G401 (cell line): Measurements from ENCODE around the gene SCAMP1. TPM values are rescaled to one million over a fixed set of nuclear protein-coding genes. Genes with fewer than 3 reads are reported as not detected.
A peak's percentile ranks its signal among the peaks of the same experiment; 100 is the strongest.
"Not testable (repeated sequence)": the region's sequence is repeated elsewhere in the genome, so short reads cannot be mapped to it uniquely, and the experiment has no call there.

Experiments used
- DNase-seq: peaks from one replicate; pipeline ENCODE4 v3.0.0-alpha.2; 2015; ENCODE audit warnings: low spot score
- in situ Hi-C: cut with HindIII; loops from 2 replicates; pipeline ENCODE4 v1.10.0; 2016; ENCODE audit warnings: low sequenced_read_pairs, mixed read lengths
- total RNA-seq: library from RNA; depleted of rRNA; stranded (reverse); fragments of >200 nt; shearing (Covaris generic); gene quantifications from 2 replicates; pipeline ENCODE4 v1.2.3, GENCODE V29; 2014

Gene SCAMP1
- total RNA-seq, 1 experiment from 2014 or later = 49.7 TPM

GRCh38 chr5:78360674-78360923 is 182 bp downstream of the SCAMP1 start:
- no peak for DNase-seq
- in situ Hi-C loops = no loop called here

GRCh38 chr5:78360924-78361630 is 660 bp downstream of the SCAMP1 start:
- in situ Hi-C loops = no loop called here

DNA sequence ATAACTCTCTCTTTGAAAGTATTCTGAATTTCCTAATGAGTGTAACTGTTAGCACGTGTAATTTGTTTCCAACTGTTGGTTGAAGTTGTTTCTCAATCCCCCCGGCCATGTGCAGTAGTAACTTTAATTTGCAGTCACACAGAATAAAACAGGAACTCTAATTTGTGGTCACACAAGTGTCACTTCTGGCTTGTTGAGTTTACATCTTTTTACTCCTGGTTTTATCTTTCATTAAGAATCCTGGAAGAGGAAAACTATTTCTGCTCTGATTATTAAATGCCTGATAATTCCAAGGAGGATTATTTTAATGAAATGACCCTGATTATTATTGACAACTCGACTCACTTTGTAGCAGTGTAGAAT is 1.2 kb downstream of the SCAMP1 start:
- in situ Hi-C loops = no loop called here
- no peak for DNase-seq

More at GRCh38 chr5:78360924-78361630, 660 bp downstream of the SCAMP1 start:
- peak; percentile 64 for DNase-seq

- peak; percentile 32 for DNase-seq
- in situ Hi-C loops = no loop called here
These were observed 1.8 kb downstream of the SCAMP1 start for GRCh38 chr5:78362220-78362619.

DNA sequence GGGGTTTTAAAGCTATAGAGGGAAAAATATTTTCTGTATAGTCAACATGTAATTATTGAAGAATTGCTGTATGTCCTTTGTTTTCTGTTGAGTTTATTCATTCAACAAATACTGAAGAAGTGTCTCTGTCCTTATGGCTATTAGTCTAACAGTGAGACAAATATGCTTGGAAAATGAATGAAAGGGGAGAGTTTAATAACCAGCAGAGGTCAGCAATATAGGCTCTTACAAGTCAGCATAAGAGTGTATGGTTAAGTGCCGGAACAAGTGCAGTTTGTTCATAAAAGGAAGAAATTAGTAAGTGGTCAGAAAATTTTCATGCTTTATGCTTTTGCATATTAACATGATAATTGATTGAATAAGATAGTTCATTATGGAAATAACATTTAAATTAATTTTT is 3.6 kb downstream of the SCAMP1 start:
- in situ Hi-C loops = no loop called here
- DNase-seq = no peak

DNA sequence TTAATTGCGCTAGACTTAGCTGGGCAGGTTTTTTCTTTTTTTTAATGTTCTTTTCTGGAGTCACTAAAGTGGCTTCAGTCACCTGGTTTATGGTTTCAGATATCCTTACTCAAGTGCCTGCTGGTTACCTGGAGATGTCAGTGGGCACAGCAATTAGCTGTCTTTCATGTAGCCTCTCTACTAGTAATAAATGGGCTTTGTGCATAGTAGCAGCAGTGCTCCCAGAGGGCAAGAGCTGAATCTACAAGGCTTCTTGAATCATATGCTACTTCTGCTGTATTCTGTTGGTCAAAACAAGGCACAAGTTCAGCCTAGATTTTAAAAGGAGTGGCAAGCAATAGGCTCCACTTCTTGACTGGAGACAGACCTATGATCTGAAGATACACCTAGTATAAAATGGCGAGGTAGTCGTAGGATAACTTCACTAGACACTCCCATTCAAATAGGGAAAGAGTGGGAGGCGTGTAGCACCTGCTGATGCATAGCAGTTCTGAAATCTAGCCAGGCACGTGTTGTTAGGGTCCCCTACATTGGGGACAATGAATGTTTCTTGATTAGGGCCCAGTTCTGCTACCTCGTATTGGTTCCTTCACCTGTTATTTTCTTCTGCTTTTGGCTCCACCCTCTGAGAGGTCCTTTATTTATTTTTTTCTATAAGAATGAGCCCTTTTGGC is 7.0 kb downstream of the SCAMP1 start:
- in situ Hi-C loops = no loop called here
- no peak for DNase-seq

DNA sequence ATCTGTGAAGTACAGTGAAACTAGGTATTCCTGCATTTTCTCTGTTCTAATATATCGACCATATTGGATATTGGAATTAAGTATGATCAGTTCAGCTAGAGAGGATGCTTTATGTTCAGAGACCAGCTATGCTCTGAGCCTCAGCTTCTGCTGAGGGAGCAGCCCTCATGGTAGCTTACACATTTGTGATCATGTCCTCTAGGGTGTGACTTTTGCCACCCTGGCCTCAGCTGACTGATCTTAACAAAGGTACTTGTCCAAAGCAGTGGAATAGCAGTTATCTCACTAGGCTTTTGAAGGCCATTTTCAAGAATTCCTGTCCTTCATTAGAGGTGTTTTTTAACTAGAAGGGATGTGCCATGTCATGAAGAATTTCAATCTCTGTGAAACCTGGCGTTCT is 9.3 kb downstream of the SCAMP1 start:
- in situ Hi-C loops = no loop called here

GRCh38 chr5:78373231-78373630 is 12.8 kb downstream of the SCAMP1 start:
- in situ Hi-C loops = no loop called here
- no peak for DNase-seq

More for the DNA sequence above, 9.3 kb downstream of the SCAMP1 start:
- no peak for DNase-seq

DNA sequence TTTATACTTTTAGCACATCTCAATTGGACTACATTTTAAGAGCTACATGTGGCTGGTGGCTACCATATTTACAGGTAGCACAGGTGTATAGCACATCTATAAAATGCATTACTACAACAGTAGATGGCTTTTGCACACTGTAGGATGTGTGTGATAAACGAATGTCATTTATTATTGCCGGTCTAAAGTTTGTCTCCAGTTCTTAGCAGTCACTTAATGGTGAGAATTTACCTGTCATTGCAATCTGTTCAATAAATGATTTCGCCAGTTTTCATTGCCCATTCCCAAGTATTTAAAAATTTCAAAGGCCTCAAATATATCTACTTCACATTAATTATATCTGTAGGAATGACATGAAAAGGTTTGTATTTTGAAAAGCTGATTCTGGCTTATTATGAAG is 15.9 kb downstream of the SCAMP1 start:
- DNase-seq = no peak

DNA sequence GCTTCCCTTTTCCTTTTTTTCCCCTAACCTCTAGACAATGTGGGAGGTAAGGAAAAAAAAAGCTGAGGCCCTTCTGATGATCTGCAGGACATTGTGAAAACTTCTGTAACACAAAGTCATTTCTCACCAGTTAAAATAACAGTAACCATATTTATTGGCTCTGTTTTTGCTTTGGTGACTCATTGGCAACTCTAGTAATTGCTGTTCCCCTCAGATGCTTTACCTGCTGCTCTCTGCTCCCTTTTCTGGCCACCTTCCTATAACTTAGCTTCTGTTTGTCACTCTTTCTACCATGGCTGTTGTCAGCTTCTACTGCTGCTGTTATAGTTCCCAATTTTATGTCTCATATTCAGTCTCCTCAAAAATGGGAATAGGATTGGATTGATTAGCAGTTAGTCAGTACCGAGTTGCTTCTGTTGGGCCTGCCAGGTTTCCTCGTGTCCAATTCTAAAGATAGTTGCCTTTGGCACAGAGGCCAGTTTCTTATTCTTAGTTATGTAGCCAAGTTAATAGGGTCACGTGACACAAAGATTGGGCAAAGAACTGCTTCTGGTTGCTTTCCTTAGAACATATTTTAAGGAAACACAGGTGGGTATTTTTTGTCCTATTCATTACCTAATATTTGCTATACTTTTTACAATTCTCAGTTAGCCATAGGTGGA is 16.8 kb downstream of the SCAMP1 start:
- DNase-seq = peak; percentile 54
- in situ Hi-C loops = no loop called here

More for the DNA sequence above, 15.9 kb downstream of the SCAMP1 start:
- in situ Hi-C loops = no loop called here

GRCh38 chr5:78377718-78378105 is 17.3 kb downstream of the SCAMP1 start:
- DNase-seq = no peak
- in situ Hi-C loops = no loop called here

DNA sequence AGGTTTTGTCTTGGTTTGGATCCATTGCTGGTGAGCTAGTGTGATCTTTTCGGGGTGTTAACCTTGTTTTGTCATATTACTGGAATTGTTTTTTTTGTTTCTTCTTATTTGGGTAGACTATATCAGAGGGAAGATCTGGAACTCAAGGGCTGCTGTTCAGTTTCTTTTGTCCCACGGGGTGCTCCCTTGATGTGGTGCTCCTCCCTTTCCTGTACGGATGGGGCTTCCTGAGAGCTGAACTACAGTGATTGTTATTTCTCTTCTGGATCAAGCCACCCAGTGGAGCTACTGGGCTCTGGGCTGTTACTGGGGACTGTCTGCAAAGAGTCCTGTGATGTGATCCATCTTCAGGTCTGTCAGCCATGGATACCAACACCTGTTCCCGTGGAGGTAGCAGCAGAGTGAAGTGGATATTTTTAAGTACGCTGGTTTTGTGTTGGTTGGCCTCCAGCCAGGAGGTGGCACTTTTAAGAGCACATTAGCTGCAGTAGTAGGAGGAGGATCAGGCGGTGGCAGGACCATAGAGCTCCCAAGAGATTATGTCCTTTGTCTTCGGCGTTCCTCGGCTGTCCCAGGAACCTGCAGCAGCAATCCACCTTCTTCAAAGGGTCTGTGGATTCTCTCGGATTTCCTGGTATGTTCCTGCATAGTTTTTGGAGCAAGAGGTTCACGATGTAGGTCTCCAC is 27.2 kb downstream of the SCAMP1 start:
- no peak for DNase-seq
- in situ Hi-C loops = no loop called here

GRCh38 chr5:78391357-78391756 is 30.9 kb downstream of the SCAMP1 start:
- DNase-seq, in situ Hi-C loops: not testable (repeated sequence)

GRCh38 chr5:78397831-78398230 is 37.4 kb downstream of the SCAMP1 start:
- DNase-seq = no peak
- in situ Hi-C loops = no loop called here

DNA sequence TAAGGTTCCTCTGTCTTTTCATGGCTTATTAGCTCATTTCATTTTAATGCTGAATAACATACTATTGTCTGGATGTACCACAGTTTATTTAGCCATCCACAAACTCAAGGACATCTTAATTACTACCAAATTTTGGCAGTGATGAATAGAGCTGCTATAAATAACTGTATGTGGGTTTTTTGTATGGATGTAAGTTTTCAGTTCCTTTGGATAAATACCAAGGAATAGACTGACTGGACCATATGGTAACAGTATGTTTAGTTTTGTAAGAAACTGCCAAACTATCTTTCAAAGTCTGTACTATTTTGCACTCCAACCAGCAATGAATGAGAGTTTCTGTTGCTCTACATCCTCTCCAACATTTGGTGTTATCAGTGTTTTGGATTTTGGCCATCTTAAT is 38.7 kb downstream of the SCAMP1 start:
- in situ Hi-C loops = no loop called here
- DNase-seq = no peak

DNA sequence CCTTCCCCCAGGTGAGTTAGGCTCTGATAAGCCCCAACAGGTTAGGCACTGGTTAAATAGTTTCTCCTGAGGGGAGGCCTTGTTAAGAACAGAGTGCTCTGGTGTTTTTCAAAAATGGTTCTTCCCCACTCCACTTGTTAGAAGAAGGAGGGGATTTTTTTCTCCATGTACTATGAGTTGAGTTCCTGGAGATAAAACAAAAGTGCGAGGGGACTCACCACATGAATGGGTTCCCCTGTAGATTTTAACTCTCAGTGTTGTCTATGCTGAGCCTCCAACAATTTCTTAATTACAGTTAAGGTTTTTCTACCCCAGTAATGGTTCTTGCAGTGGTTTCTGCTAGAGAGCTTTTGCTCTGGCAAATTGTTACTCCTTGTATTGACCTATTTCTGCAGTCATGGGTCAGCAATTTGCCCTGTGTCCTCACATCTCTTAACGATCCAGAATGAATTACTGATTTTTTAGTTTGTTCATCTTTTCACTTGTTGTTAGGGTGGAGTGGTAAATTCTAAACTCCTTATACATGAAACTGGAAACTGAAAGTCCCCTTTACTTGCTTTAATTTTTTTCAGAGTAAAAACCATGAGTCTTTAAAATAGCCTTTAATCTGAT is 44.4 kb downstream of the SCAMP1 start:
- in situ Hi-C loops = no loop called here
- DNase-seq = no peak

DNA sequence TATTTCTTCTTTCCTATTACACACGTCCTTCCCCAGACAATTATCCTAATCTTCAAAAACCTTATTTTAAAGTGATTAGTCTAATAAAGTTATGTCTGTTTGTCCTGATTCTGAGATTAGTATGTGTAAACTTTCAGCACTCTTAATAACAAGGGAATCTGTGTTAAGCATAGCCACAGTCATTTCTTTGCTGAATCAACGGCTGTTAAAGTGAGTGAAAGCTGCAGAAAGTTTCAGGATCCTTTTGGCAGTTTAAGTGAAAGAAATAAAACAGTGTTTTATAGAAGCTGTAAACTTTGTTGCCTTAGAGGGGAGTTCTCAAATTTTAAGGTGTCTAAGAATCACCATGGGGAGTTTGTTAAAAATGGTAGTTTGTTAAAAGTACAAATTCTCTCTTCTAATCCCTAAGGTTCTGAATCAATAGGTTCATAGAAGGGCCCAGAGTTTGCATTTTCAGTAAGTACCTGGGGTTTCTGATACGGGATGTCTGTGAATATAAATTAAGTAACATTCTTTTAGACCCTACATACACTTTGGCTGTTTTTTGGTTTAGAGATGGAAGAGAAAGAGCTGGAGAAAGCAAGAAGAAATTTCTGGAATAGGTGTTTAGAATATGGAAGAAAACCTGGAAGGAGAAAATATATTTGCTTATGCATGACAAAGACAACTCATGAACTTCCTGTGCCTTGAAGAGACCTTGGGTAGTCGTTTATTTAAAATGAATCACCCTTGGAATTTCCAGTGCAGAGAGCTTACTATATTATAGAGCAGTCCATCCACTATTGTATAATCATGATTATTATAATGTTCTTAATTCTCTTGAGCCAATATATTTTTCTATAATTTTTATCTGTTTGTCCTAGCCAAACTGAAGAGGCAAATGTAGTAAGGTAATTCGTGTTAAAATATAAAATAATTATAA is 45.7 kb downstream of the SCAMP1 start:
- in situ Hi-C loops = no loop called here

DNA sequence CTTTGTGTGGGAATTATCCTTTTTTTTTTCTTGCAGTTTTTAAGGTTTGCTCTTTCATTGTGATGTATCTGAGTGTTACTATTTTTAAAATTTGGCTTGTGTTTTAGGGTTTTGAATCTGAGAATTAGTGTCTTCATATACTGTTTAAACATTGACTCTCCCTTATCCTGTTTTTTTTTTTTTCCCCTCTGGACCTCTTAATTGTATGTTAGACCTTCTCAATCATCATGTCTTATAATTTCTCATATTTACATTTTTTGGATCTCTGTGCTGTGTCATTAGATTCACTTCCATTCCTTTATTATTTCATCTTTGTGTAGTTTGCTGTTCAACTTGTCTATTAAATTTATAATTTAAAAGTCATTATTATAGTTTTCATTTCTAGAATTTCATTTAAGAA is 47.0 kb downstream of the SCAMP1 start:
- DNase-seq = no peak
- in situ Hi-C loops = no loop called here

More for the DNA sequence above, 45.7 kb downstream of the SCAMP1 start:
- DNase-seq = no peak

DNA sequence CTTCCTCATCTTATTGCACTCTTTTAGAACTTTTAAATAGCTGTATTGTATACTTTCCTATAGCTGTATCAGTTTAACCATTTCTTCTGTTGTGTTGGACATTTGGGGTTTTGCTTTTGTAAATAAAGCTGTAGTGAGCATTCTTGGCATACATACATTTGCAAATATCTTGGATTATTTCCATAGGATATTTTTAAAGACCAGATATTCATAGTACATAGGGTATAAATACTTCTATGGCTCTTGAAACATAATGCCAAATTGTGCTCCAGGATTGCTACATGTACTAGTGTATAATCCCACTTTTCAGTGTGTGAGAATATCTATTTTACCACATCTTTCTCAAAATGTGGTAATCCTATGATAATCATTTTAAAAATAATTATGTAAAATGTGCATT is 51.2 kb downstream of the SCAMP1 start:
- DNase-seq = no peak
- in situ Hi-C loops = no loop called here
